Neural cell (in vitro differentiated cells): ENCODE results near the gene DCUN1D2. TPM values are rescaled to one million over a fixed set of nuclear protein-coding genes. Genes with fewer than 3 reads are reported as not detected.

Experiments
- H2AFZ ChIP-seq: fragments of 200-600, 300-800 bp; sonication (generic), shearing (Covaris generic); 2 replicates; pipeline ENCODE4 v1.6.0; 2014; ENCODE audit warnings: low read depth, mild to moderate bottlenecking, antibody characterized with exemption, low read length, moderate library complexity
- H3F3A ChIP-seq: fragments of 200-600 bp; shearing (Covaris generic); 2 replicates; pipeline ENCODE4 v1.6.1; 2016; ENCODE audit warnings: mild to moderate bottlenecking, moderate library complexity, mixed read lengths, antibody characterized with exemption, low read length; ENCODE audit not compliant: insufficient read depth, poor library complexity, severe bottlenecking
- H3K27ac ChIP-seq: fragments of 200-600, 300-800 bp; sonication (generic), shearing (Covaris generic); 2 replicates; pipeline ENCODE4 v1.5.1; 2014; ENCODE audit warnings: mild to moderate bottlenecking, low read length, moderate library complexity
- H3K27me3 ChIP-seq: fragments of 300-800, 200-600 bp; sonication (generic), shearing (Covaris generic); 2 replicates; pipeline ENCODE4 v1.6.0; 2014; ENCODE audit warnings: mild to moderate bottlenecking, low read depth, low read length, moderate library complexity; ENCODE audit not compliant: insufficient read depth
- H3K36me3 ChIP-seq: fragments of 300-800, 200-600 bp; sonication (generic), shearing (Covaris generic); 2 replicates; pipeline ENCODE4 v1.5.1; 2014; ENCODE audit warnings: mild to moderate bottlenecking, antibody characterized with exemption, low read length, moderate library complexity; ENCODE audit not compliant: insufficient read depth
- H3K4me2 ChIP-seq: fragments of 300-800, 200-600 bp; sonication (generic), shearing (Covaris generic); 2 replicates; pipeline ENCODE4 v1.6.0; 2014; ENCODE audit warnings: mild to moderate bottlenecking, low read length
- H3K4me3 ChIP-seq: fragments of 300-800, 200-600 bp; sonication (generic), shearing (Covaris generic); 2 replicates; pipeline ENCODE4 v1.5.1; 2014; ENCODE audit warnings: mild to moderate bottlenecking, low read length, moderate library complexity
- H3K79me2 ChIP-seq: fragments of 200-600 bp; shearing (Covaris generic); replicated peaks from 2 replicates; pipeline ENCODE4 v1.6.0; 2014; ENCODE audit warnings: mild to moderate bottlenecking, low read length, moderate library complexity; ENCODE audit not compliant: insufficient read depth
- H3K9ac ChIP-seq: fragments of 300-800, 200-600 bp; sonication (generic), shearing (Covaris generic); 2 replicates; pipeline ENCODE4 v1.6.1; 2016; ENCODE audit warnings: mild to moderate bottlenecking, low read length, mixed read lengths
- H3K9me2 ChIP-seq: fragments of 200-600 bp; shearing (Covaris generic); 2 replicates; pipeline ENCODE4 v1.6.1; 2016; ENCODE audit warnings: mild to moderate bottlenecking, low read length, mixed read lengths; ENCODE audit not compliant: insufficient read depth
- H3K9me3 ChIP-seq: fragments of 200-600, 300-800 bp; sonication (generic), shearing (Covaris generic); 2 replicates; pipeline ENCODE4 v1.6.1; 2016; ENCODE audit warnings: mild to moderate bottlenecking, mixed run types, low read length, moderate library complexity, mixed read lengths
- H4K20me1 ChIP-seq: fragments of 200-600 bp; shearing (Covaris generic); 2 replicates; pipeline ENCODE4 v1.6.1; 2016; ENCODE audit warnings: mild to moderate bottlenecking, mixed run types; ENCODE audit not compliant: insufficient read depth
- EP300 ChIP-seq: fragments of 450-650 bp; conservative IDR thresholded peaks from 2 replicates; pipeline ENCODE4 v1.6.1; 2014; ENCODE audit warnings: antibody characterized with exemption, mild to moderate bottlenecking, moderate library complexity; ENCODE audit not compliant: poor library complexity, severe bottlenecking
- EZH2 ChIP-seq: fragments of 200-600, 300-800 bp; shearing (Covaris generic), sonication (generic); IDR thresholded peaks from 2 replicates; pipeline ENCODE4 v1.6.1; 2014; ENCODE audit warnings: antibody characterized with exemption, low read length, borderline replicate concordance, mild to moderate bottlenecking; ENCODE audit not compliant: insufficient read depth, poor library complexity, severe bottlenecking
- MXI1 ChIP-seq: fragments of 450-650 bp; conservative IDR thresholded peaks from 2 replicates; pipeline ENCODE4 v1.6.1; 2014; ENCODE audit warnings: antibody characterized with exemption, mild to moderate bottlenecking; ENCODE audit not compliant: poor library complexity, severe bottlenecking
- POLR2AphosphoS5 ChIP-seq: IDR thresholded peaks from 2 replicates; pipeline ENCODE4 v1.6.1; 2012
- RAD21 ChIP-seq: fragments of 450-650 bp; conservative IDR thresholded peaks from 2 replicates; pipeline ENCODE4 v1.6.1; 2014; ENCODE audit warnings: antibody characterized with exemption, mild to moderate bottlenecking, moderate library complexity
- SMC3 ChIP-seq: fragments of 450-650 bp; conservative IDR thresholded peaks from 2 replicates; pipeline ENCODE4 v1.6.1; 2014; ENCODE audit warnings: antibody characterized with exemption, mild to moderate bottlenecking, moderate library complexity; ENCODE audit not compliant: poor library complexity
- TAF1 ChIP-seq: IDR thresholded peaks from 2 replicates; pipeline ENCODE4 v1.6.1; 2012; ENCODE audit warnings: low read depth
- polyA plus RNA-seq: library from polyadenylated mRNA; depleted of rRNA; stranded (reverse); fragments of >200 nt; gene quantifications from 2 replicates; pipeline ENCODE4 v1.2.3, GENCODE V29; 2014
- TF ChIP-seq, protein P1 (sequence below): IDR thresholded peaks from 2 replicates; pipeline ENCODE4 v1.6.1; 2012; ENCODE audit warnings: borderline replicate concordance
- TF ChIP-seq, protein P2 (sequence below): fragments of 450-650 bp; IDR thresholded peaks from 2 replicates; pipeline ENCODE4 v1.5.1; 2014; ENCODE audit warnings: antibody characterized with exemption, mild to moderate bottlenecking, moderate library complexity; ENCODE audit not compliant: poor library complexity, severe bottlenecking

DCUN1D2 gene
- polyA plus RNA-seq, 1 donor from 2014 or later: 55.9 TPM

- no peak overlapping the region for H2AFZ ChIP-seq
- H3K4me3 ChIP-seq: no peak overlapping the region
- H3K36me3 ChIP-seq: peaks cover 4% of the 10 kb centered on the region
- no peaks in the 10 kb centered on the region for H3K79me2 ChIP-seq
- no peaks in the 10 kb centered on the region for H3K9me3 ChIP-seq
- TF ChIP-seq EP300 (no peak), SMC3 (no peak), POLR2AphosphoS5 (no peak), MXI1 (no peak), RAD21 (no peak), EZH2 (no peak), TAF1 (no peak)
- TF ChIP-seq, protein P1, sequence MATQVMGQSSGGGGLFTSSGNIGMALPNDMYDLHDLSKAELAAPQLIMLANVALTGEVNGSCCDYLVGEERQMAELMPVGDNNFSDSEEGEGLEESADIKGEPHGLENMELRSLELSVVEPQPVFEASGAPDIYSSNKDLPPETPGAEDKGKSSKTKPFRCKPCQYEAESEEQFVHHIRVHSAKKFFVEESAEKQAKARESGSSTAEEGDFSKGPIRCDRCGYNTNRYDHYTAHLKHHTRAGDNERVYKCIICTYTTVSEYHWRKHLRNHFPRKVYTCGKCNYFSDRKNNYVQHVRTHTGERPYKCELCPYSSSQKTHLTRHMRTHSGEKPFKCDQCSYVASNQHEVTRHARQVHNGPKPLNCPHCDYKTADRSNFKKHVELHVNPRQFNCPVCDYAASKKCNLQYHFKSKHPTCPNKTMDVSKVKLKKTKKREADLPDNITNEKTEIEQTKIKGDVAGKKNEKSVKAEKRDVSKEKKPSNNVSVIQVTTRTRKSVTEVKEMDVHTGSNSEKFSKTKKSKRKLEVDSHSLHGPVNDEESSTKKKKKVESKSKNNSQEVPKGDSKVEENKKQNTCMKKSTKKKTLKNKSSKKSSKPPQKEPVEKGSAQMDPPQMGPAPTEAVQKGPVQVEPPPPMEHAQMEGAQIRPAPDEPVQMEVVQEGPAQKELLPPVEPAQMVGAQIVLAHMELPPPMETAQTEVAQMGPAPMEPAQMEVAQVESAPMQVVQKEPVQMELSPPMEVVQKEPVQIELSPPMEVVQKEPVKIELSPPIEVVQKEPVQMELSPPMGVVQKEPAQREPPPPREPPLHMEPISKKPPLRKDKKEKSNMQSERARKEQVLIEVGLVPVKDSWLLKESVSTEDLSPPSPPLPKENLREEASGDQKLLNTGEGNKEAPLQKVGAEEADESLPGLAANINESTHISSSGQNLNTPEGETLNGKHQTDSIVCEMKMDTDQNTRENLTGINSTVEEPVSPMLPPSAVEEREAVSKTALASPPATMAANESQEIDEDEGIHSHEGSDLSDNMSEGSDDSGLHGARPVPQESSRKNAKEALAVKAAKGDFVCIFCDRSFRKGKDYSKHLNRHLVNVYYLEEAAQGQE: no peak
- TF ChIP-seq, protein P2, sequence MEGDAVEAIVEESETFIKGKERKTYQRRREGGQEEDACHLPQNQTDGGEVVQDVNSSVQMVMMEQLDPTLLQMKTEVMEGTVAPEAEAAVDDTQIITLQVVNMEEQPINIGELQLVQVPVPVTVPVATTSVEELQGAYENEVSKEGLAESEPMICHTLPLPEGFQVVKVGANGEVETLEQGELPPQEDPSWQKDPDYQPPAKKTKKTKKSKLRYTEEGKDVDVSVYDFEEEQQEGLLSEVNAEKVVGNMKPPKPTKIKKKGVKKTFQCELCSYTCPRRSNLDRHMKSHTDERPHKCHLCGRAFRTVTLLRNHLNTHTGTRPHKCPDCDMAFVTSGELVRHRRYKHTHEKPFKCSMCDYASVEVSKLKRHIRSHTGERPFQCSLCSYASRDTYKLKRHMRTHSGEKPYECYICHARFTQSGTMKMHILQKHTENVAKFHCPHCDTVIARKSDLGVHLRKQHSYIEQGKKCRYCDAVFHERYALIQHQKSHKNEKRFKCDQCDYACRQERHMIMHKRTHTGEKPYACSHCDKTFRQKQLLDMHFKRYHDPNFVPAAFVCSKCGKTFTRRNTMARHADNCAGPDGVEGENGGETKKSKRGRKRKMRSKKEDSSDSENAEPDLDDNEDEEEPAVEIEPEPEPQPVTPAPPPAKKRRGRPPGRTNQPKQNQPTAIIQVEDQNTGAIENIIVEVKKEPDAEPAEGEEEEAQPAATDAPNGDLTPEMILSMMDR: no peak
- no peak overlapping the region for H3K9ac ChIP-seq
- H3F3A ChIP-seq: no peaks in the 10 kb centered on the region
- no peaks in the 10 kb centered on the region for H4K20me1 ChIP-seq
- no peaks in the 10 kb centered on the region for H3K27me3 ChIP-seq
- no peaks in the 10 kb centered on the region for H3K9me2 ChIP-seq
- H3K4me2 ChIP-seq: no peak overlapping the region
- H3K27ac ChIP-seq: no peak overlapping the region
Observed at GRCh38 chr13:113469582-113469981, 20.9 kb downstream of the DCUN1D2 start.

DNA sequence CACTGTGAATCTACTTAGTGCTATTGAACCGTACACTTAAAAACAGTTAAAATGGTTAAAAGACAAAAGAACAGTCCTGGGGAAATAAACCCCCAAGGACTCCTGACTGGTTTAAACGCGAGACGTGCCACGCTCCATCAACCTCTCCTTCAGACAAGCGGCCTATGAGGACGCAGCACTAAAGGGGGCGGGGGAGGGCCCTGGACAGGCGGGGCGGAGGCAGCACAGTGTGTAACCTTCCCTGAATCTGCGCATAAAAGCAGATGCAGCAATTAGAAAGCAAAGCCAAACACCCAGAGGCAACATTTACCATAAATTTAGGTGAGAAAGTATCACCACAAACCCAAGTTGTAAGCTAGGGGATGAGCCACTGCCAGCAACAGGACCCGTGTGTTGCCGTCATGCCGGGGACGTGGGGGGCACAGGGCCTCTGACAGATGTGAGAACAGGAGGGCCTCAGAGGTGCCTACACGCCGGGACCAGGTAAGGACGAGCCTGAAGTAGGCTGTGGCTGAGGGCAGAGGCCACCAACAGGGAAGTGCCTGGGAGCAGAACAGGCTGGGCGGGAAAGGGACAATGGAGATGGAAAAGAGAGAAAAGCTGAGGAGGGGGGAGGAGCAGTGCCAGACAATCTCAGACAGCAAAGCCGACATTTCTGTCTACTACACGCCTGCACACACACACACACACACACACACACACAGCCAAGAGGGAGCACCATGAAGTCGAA lies 21.9 kb downstream of the DCUN1D2 start:
- H3K79me2 ChIP-seq: no peaks in the 10 kb centered on the region
- no peaks in the 10 kb centered on the region for H3F3A ChIP-seq
- no peak for TF ChIP-seq MXI1
- no peak for TF ChIP-seq EZH2
- TF ChIP-seq, protein P1: no peak
- no peak for TF ChIP-seq RAD21
- TF ChIP-seq SMC3: no peak
- TF ChIP-seq TAF1: no peak
- no peak for TF ChIP-seq EP300
- no peak for TF ChIP-seq POLR2AphosphoS5
- TF ChIP-seq, protein P2: no peak
- H3K9me2 ChIP-seq: no peaks in the 10 kb centered on the region
- no peaks in the 10 kb centered on the region for H3K9me3 ChIP-seq
- no peak overlapping the region for H3K27ac ChIP-seq
- no peaks in the 10 kb centered on the region for H4K20me1 ChIP-seq
- peaks cover 4% of the 10 kb centered on the region for H3K36me3 ChIP-seq
- no peak overlapping the region for H3K4me3 ChIP-seq
- H3K4me2 ChIP-seq: no peak overlapping the region
- H2AFZ ChIP-seq: no peak overlapping the region
- H3K27me3 ChIP-seq: no peaks in the 10 kb centered on the region
- H3K9ac ChIP-seq: no peak overlapping the region
